Eye (tissue), 1 donor: Measurements from ENCODE around the gene CANX.

Source experiments
- DNase-seq: peaks from one replicate; pipeline ENCODE4 v3.0.0-alpha.2; 2015

CANX gene

GRCh38 chr5:179778591-179778990 is 79.8 kb downstream of the CANX start:
- DNase-seq = no peak

- DNase-seq = no peak
Measured at GRCh38 chr5:179779826-179780225, 81.1 kb downstream of the CANX start.

GRCh38 chr5:179780362-179780761 is 81.6 kb downstream of the CANX start:
- DNase-seq = no peak
